ENCODE results near the gene RABGAP1L.
A peak's percentile ranks its signal among the peaks of the same experiment; 100 is the strongest.

Gene RABGAP1L

GRCh38 chr1:174966008-174966572, 806.8 kb downstream of the RABGAP1L start:
- DNase-seq (ENCODE audit: low read depth), result no peak

- DNase-seq (ENCODE audit: low read depth), result no peak
Observed at GRCh38 chr1:174967845-174968705, 808.8 kb downstream of the RABGAP1L start.

- DNase-seq (ENCODE audit: low read depth), result no peak
Observed at GRCh38 chr1:174968750-174969244, 809.5 kb downstream of the RABGAP1L start.

- no peak for DNase-seq (ENCODE audit: low read depth)
Observed at GRCh38 chr1:174969977-174970376, 810.7 kb downstream of the RABGAP1L start.

- no peak for DNase-seq (ENCODE audit: low read depth)
Observed at GRCh38 chr1:174971466-174971865, 812.1 kb downstream of the RABGAP1L start.

- no peak for DNase-seq (ENCODE audit: low read depth)
Observed at GRCh38 chr1:174971902-174972301, 812.6 kb downstream of the RABGAP1L start.

GRCh38 chr1:174974711-174975119, 815.4 kb downstream of the RABGAP1L start:
- no peak for DNase-seq (ENCODE audit: low read depth)

GRCh38 chr1:174975764-174976163, 816.4 kb downstream of the RABGAP1L start:
- no peak for DNase-seq (ENCODE audit: low read depth)

GRCh38 chr1:174976436-174977108, 817.3 kb downstream of the RABGAP1L start:
- no peak for DNase-seq (ENCODE audit: low read depth)

- DNase-seq (ENCODE audit: low read depth), result no peak
Observed at GRCh38 chr1:174982971-174983689, 823.8 kb downstream of the RABGAP1L start.

- DNase-seq (ENCODE audit: low read depth), result no peak
Observed at GRCh38 chr1:174984952-174985351, 825.6 kb downstream of the RABGAP1L start.

GRCh38 chr1:174988539-174988938, 829.2 kb downstream of the RABGAP1L start:
- no peak for DNase-seq (ENCODE audit: low read depth)

- no peak for DNase-seq (ENCODE audit: low read depth)
Observed at GRCh38 chr1:174988986-174989385, 829.7 kb downstream of the RABGAP1L start.

GRCh38 chr1:174989536-174990220, 830.4 kb downstream of the RABGAP1L start:
- DNase-seq (ENCODE audit: low read depth), result no peak

- peak; percentile 73 for DNase-seq (ENCODE audit: low read depth)
Observed at GRCh38 chr1:174990382-174990999, 831.2 kb downstream of the RABGAP1L start.

GRCh38 chr1:174991473-174991872, 832.2 kb downstream of the RABGAP1L start:
- DNase-seq (ENCODE audit: low read depth), result no peak

- no peak for DNase-seq (ENCODE audit: low read depth)
Observed at GRCh38 chr1:174995121-174995520, 835.8 kb downstream of the RABGAP1L start.

GRCh38 chr1:174995916-174996315, 836.6 kb downstream of the RABGAP1L start:
- DNase-seq (ENCODE audit: low read depth), result no peak

- no peak for DNase-seq (ENCODE audit: low read depth)
Observed at GRCh38 chr1:174996476-174996875, 837.2 kb downstream of the RABGAP1L start.

GRCh38 chr1:174997041-174997440, 837.7 kb downstream of the RABGAP1L start:
- no peak for DNase-seq (ENCODE audit: low read depth)

GRCh38 chr1:174998569-174999215, 839.4 kb downstream of the RABGAP1L start:
- DNase-seq (ENCODE audit: low read depth), result no peak

All from stromal cell of bone marrow (primary cell).